HG02610 (cell line): ENCODE data around the gene ST6GALNAC1.

Experiments
- ATAC-seq: cut with Tn5 transposase; IDR thresholded peaks from one replicate; pipeline ENCODE4 v1.9.1; 2021; ENCODE audit warnings: mild to moderate bottlenecking, moderate library complexity; ENCODE audit not compliant: unreplicated experiment

ST6GALNAC1 gene

GRCh38 chr17:76675648-76676047 is 32.1 kb upstream of the ST6GALNAC1 start:
- no peak for ATAC-seq

DNA sequence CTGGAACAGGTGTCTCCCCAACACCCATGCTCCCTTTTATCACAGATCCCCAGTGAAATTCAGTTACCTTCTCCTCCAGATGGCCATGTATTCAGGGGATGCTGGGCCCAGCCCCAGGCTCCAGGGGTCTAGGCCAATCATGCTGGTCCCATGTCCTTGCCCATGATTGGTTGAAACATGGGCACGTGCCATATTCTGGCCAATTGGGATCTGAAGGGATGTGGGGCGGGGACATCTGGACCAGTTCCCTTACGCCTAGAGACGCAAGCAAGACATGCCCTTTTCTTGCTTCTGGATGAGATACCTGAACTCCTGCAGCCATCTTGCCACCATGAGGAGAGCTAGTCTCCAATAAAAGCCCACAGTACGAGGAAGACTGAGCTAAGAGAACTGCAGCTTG is 31.0 kb upstream of the ST6GALNAC1 start:
- no peak for ATAC-seq

DNA sequence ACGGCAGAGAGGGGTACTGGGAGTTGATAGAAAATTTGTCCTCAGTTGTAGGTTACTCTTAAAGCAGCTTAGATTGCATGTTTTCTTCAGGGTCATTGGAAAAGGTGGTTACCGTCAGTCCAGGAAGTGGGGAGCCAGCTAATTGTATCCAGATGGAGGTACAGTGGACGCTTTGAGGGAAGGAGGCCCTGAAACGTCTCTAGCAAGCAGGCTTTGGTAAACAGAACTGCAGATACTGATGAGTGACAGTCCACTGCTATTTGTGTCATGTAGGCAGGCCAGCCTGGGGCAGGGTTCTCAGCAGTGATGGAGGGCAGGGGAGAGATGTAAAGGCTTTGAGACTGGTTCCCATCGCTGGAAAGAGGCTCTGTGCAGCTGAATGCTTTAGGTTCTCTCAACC is 30.2 kb upstream of the ST6GALNAC1 start:
- ATAC-seq = no peak

GRCh38 chr17:76672892-76673291 is 29.3 kb upstream of the ST6GALNAC1 start:
- no peak for ATAC-seq

GRCh38 chr17:76672270-76672851 is 28.8 kb upstream of the ST6GALNAC1 start:
- no peak for ATAC-seq

GRCh38 chr17:76671912-76672262 is 28.3 kb upstream of the ST6GALNAC1 start:
- no peak for ATAC-seq

DNA sequence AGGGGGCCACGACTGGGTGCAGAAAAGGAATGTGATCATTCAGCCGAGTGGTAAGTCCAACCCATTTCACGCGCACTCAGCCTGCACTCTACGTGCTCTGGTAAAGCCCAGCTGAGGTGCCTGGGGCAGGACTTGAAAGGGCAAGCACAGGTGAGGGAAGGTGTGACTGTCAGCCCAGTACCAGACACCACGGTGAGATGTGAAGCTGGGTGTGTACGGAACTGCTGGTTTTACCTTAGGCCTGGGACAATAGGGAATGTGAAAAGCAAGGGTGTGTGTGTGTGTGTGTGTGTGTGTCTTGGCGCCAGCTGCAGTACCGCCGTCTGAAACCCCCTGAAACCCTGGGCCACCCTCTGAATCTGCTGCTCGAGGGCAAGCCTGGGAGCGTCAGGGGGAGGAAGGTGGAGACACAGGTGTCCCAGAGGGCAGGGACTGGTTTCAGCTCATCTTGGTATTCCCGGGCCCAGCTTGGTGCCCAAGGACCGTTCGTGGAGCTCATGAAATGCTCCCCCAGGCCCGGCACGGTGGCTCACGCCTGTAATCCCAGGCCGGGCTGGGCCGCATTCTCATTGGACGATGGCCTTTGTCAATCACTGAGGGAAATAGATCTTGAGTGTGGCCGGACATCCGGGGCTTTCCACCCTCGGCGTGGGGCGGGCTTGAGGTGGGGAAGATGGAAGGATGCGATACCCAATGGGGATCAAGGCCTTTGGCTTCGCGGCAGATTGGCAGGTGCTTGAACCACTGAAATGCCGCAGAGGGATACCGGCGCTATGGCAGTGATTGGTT is 27.8 kb upstream of the ST6GALNAC1 start:
- ATAC-seq = peak; percentile 98

GRCh38 chr17:76670718-76671122 is 27.2 kb upstream of the ST6GALNAC1 start:
- ATAC-seq = no peak

DNA sequence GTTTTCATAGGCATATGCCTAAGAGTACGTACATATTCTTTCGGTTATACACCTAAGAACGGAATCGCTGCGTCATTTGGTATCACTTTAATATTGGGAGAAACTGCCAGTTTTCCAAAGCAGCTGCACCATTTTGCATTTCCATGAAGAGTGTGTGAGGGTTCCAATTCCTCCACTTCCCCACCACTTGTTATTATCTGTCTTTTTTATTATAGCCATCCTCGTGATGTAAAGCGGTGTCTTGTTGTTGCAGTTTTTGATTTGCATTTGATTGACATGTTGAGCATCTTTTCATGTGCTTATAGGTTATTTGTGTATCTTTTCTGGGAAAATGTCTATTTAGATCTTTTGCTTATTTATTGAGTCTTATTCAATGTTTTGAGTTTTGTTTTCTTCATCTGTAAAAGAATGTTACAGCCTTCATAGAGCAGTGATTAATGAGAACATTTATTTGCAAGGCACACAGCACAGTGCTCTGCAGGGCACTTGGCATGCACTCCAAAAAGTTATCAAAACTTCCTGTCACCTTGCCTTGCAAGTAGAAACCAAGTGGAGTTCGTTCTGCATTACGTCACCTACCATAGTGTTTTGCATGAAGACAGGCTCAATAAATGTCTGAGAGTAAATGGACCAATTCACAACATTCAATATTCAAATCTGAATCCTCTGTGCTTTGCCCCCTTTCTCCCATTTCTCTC is 26.6 kb upstream of the ST6GALNAC1 start:
- no peak for ATAC-seq

- no peak for ATAC-seq
These were observed 24.4 kb upstream of the ST6GALNAC1 start for GRCh38 chr17:76667786-76668453.

DNA sequence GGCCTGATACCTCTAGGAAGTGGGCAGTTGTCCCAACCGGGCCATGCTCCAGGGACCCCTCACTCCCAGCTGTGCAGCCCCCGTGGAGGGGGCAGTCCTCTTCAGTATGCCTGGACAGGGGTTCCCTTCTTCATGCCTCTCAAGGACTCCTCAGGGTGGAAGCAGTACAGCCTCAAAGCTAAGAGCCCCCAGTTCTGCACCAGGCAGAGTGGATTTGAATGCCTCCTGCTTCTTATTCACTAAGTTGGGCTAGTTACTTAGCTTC is 23.9 kb upstream of the ST6GALNAC1 start:
- ATAC-seq = no peak

DNA sequence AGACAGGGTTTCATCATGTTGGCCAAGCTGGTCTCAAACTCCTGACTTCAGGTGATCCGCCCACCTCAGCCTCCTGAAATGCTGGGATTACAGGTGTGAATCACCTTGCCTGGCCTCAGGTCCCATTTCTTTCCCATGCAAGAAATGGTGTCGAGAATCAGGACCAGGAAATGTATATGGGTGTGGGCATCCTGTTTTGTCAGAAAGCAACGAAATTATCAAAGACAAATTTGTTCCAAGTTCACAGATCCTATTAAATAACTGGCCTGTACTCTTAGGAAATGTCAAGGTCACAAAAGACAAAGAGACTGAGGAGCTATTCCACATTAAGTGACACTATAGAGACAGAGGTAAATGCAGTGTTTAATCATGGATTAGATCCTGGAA is 17.1 kb upstream of the ST6GALNAC1 start:
- no peak for ATAC-seq

DNA sequence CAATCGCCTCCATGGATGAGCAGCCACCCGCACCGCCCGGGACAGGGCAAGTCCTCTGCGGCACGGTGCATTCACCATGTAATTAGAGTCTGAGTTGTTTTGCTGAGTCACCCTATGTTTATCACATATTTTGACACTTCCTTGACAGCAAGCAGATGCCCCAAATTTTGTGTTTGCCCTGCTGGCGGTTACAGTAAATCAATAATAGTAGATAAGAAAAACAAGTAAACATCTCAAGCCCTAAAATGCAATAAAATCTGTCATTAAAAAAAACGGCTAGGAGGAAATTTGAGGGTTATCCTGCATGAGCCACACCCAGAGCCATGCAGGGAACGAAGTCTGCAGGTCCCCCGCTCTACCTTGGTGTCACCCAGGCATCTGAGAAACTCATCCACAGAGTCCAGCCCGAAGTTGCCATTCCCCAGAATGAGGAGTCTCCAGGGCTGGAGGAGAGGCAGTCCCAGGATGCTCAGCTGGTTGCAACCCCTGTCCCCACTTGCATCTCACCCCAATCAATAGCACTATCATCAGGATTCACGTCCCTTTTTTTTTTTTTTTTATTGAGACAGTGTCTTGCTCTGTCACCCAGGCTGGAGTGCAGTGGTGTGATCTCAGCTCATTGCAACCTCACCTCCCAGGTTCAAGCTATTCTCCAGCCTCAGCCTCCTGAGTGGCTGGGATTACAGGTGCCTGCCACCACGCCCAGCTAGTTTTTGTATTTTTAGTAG is 16.5 kb upstream of the ST6GALNAC1 start:
- no peak for ATAC-seq

DNA sequence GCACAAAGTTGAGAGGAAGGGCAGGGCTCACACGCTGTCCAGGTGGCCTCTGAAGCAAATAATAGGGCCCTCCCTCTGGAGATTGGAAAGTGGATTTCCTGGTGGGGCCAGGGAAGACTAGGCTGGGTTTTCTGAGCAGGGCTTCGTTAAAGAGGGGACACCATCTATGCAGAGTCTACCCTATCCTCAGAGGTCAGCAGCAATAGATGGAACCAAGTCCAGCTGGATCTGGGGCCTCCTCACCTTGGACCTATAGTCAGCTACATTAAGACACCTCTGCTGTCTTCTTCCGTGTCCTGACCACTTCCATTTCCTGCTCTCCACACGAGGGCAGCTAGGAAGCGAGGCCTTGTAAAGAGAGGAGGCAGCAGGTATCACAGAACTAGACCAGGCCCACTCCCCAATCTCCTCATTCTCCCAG is 14.7 kb upstream of the ST6GALNAC1 start:
- no peak for ATAC-seq

DNA sequence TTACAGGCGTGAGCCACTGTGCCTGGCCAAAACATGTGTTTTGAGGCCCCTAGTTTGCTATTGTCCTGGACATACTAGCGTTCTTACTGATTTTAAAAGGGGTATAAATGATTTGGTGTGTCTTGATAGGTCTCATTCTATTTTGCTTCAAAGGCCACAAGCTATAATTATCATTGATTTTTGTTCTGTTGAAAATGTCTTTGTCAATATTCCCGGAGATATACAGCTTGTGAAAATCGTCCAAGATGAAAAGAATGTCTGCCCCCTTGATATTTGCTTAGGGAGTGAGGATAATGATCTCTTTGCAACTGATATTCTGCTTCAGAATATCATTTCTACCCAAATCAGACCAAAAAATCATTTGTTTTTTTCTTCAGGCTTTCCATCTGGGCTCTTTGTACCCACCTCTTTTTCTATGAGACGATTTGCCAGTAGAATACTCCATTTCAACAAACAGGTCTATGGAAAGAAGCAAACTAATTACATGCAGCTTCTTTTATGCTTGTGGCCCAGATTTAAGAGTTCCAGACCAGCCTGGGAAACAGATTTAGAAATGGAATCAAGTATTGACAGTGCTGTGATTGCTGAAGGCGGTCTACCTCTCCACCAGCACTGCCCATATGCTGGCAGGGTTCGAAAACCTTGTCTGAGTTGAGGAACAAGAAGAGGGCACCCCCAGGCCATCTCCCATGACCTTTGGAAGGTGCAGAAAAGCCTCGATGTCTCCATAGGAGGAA is 14.1 kb upstream of the ST6GALNAC1 start:
- no peak for ATAC-seq

- ATAC-seq = no peak
These were observed 10.9 kb upstream of the ST6GALNAC1 start for GRCh38 chr17:76654408-76654807.

GRCh38 chr17:76650504-76650903 is 6.9 kb upstream of the ST6GALNAC1 start:
- ATAC-seq = no peak

- no peak for ATAC-seq
These were observed 3.2 kb upstream of the ST6GALNAC1 start for GRCh38 chr17:76646712-76647111.

DNA sequence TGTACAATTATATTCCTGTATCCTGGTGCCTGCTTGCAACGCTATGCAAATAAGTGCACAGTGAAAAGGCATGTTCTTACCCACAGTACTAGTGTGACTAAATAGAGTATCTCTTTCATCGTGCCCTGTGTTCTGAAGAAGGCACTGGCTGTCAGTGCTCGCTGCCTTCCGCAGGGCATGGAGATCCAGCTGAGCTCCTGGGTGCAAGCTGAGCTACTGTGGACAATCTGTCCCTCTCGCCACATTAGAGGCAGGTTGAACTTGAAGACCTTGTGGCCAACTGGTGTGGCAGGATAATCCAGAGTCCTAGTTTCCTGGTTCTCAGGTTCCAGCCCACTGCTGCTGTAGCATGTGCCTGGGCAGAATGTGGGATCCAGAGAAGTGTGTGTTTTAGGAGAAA is 1.9 kb upstream of the ST6GALNAC1 start:
- ATAC-seq = no peak

GRCh38 chr17:76644995-76645394 is 1.4 kb upstream of the ST6GALNAC1 start:
- ATAC-seq = no peak

- ATAC-seq = no peak
These were observed 563 bp downstream of the ST6GALNAC1 start for GRCh38 chr17:76642994-76643393.
